K562 (cell line): ENCODE data around the gene OR11L1. TPM values are rescaled to one million over a fixed set of nuclear protein-coding genes. Genes with fewer than 3 reads are reported as not detected.

ENCODE experiments used
- CEBPZ ChIP-seq: fragments of 150-350 bp; IDR thresholded peaks from 2 replicates; pipeline ENCODE4 v1.6.1; 2014; ENCODE audit warnings: low read depth, mild to moderate bottlenecking, low read length, borderline replicate concordance
- CGGBP1 ChIP-seq: fragments of 250-450 bp; sonication (Bioruptor Pico); IDR thresholded peaks from 2 replicates; pipeline ENCODE4 v1.9.0; 2021; ENCODE audit warnings: mild to moderate bottlenecking
- HIVEP1 ChIP-seq: fragments of 250-450 bp; sonication (Bioruptor Pico); IDR thresholded peaks from 2 replicates; pipeline ENCODE4 v1.4.0; 2020; ENCODE audit warnings: mild to moderate bottlenecking
- NFIC ChIP-seq: fragments of 450-650 bp; IDR thresholded peaks from 2 replicates; pipeline ENCODE4 v1.6.1; 2017; ENCODE audit warnings: mild to moderate bottlenecking, inconsistent platforms
- PHF21A ChIP-seq: fragments of 450-650 bp; IDR thresholded peaks from 2 replicates; pipeline ENCODE4 v1.6.1; 2017; ENCODE audit warnings: low read depth, borderline replicate concordance
- SUPT5H ChIP-seq: fragments of 450-650 bp; IDR thresholded peaks from 2 replicates; pipeline ENCODE4 v1.6.1; 2016
- TFAP4 ChIP-seq: sonication (generic); formaldehyde crosslinking; IDR thresholded peaks from 2 replicates; pipeline ENCODE4 v1.8.0; 2022; ENCODE audit warnings: missing genetic modification reagents, mild to moderate bottlenecking, moderate library complexity, borderline replicate concordance
- XRCC4 ChIP-seq: IDR thresholded peaks from one replicate; pipeline ENCODE4 v1.6.1; 2011; ENCODE audit not compliant: insufficient read depth, insufficient read length; ENCODE audit errors: extremely low read depth
- XRCC5 ChIP-seq: fragments of 200-400 bp; formaldehyde crosslinking; IDR thresholded peaks from 2 replicates; pipeline ENCODE4 v1.6.1; 2017; ENCODE audit warnings: low read depth, mild to moderate bottlenecking, low read length
- YY1 ChIP-seq, 3 experiments: IDR thresholded peaks; 2 replicates each; pipeline ENCODE4 v1.6.1; 2011; ENCODE audit warnings: low read length in 2 of 3, mild to moderate bottlenecking in 2 of 3, moderate library complexity in 2 of 3, borderline replicate concordance in 1 of 3, control low read depth in 1 of 3, low read depth in 1 of 3; ENCODE audit not compliant: insufficient read depth in 3 of 3, insufficient replicate concordance in 2 of 3, control insufficient read depth in 1 of 3, insufficient read length in 1 of 3; ENCODE audit errors: extremely low read depth in 1 of 3
- ZBTB17 ChIP-seq: fragments of 450-650 bp; formaldehyde crosslinking; IDR thresholded peaks from 2 replicates; pipeline ENCODE4 v1.4.0; 2020; ENCODE audit warnings: mild to moderate bottlenecking
- ZBTB2 ChIP-seq: fragments of 450-650 bp; IDR thresholded peaks from 2 replicates; pipeline ENCODE4 v1.6.1; 2016; ENCODE audit warnings: antibody characterized with exemption
- ZBTB26 ChIP-seq: fragments of 450-650 bp; formaldehyde crosslinking; IDR thresholded peaks from 2 replicates; pipeline ENCODE4 v1.4.0; 2022; ENCODE audit warnings: missing genetic modification characterization
- ZBTB43 ChIP-seq: sonication (generic); formaldehyde crosslinking; IDR thresholded peaks from 2 replicates; pipeline ENCODE4 v1.8.0; 2023; ENCODE audit warnings: mild to moderate bottlenecking, missing genetic modification reagents
- ZNF23 ChIP-seq: fragments of 250-450 bp; sonication (Bioruptor Pico); IDR thresholded peaks from 2 replicates; pipeline ENCODE4 v1.4.0; 2020; ENCODE audit warnings: mild to moderate bottlenecking
- ZNF324 ChIP-seq: fragments of 250-450 bp; sonication (Bioruptor Pico); IDR thresholded peaks from 2 replicates; pipeline ENCODE4 v1.4.0; 2020; ENCODE audit warnings: mild to moderate bottlenecking
- ZNF551 ChIP-seq: fragments of 250-450 bp; sonication (Bioruptor Pico); IDR thresholded peaks from 2 replicates; pipeline ENCODE4 v1.5.0; 2021; ENCODE audit warnings: mild to moderate bottlenecking, moderate library complexity
- polyA plus RNA-seq, 8 experiments: library from polyadenylated mRNA; depleted of rRNA in 4 of 8; stranded (reverse) in 5 of 8; unstranded in 3 of 8; fragments of >200 nt; fragmentation: Nextera tagmentation in 2 of 8; fragmentation: Illumina TruSeq in 1 of 8; extraction: Ambion mirVana in 2 of 8; extraction: Trizol in 1 of 8; gene quantifications; 2 replicates each; pipeline versions ENCODE4 v1.2.1 to v1.2.3, GENCODE V29; 2011 to 2014; ENCODE audit warnings: inconsistent platforms in 1 of 8, missing spikeins in 1 of 8
- total RNA-seq, 7 experiments: library from RNA; depleted of rRNA in 6 of 7; stranded (reverse); fragments of >200 nt in 6 of 7; fragmentation: Illumina TruSeq in 2 of 7; extraction: Trizol in 2 of 7; gene quantifications; 2 replicates each; pipeline versions ENCODE4 v1.2.1 to v1.2.3, GENCODE V29; 2011 to 2021; ENCODE audit warnings: low replicate concordance in 1 of 7

OR11L1 gene
- total and polyA plus RNA-seq, 9 of the 15 experiments (the other 6 are each of a cell fraction or from before 2014, with no cell fraction given), result not detected

- TF ChIP-seq SUPT5H (0 out of 2 replicates have a peak, but pooled peaks have one; percentile 45), NFIC (peak; percentile 78), ZBTB2 (peak; percentile 75; the same call in 1 of the 2 replicates), ZBTB26 (CRISPR knock-in tag) (no peak), YY1 (IDR thresholded peaks at IDR 0.05; ENCODE audit: borderline replicate concordance in 1 of 3, control insufficient read depth in 1 of 3, extremely low read depth in 1 of 3, insufficient read depth in 3 of 3, insufficient read length in 1 of 3, insufficient replicate concordance in 2 of 3, low read depth in 1 of 3, low read length in 2 of 3) (peak; percentile 16 to 75 (median 38)), XRCC5 (no peak; the same call in 1 of the 2 replicates), ZNF324 (CRISPR knock-in tag) (no peak), ZBTB17 (CRISPR knock-in tag) (no peak), CGGBP1 (CRISPR knock-in tag) (no peak), XRCC4 (no peak), ZNF23 (CRISPR knock-in tag) (no peak), HIVEP1 (CRISPR knock-in tag) (no peak), CEBPZ (no peak), ZNF551 (no peak), TFAP4 (peak; percentile 74; the same call in 1 of the 2 replicates), ZBTB43 (no peak), PHF21A (peak; percentile 37; the same call in 1 of the 2 replicates)
Observed at GRCh38 chr1:247854899-247855545, 13.3 kb upstream of the OR11L1 start (continued).
